Stimulated activated CD8-positive, alpha-beta memory T cell treated with anti-CD3 and anti-CD28 coated beads, Interleukin-15, amount 100 ng/mL, for 24 hours (primary cell): ENCODE data around the gene BRIP1.
"Not testable (repeated sequence)": the region's sequence is repeated elsewhere in the genome, so short reads cannot be mapped to it uniquely, and the experiment has no call there.

Experiments used
- DNase-seq: peaks from one replicate; pipeline ENCODE4 v3.0.0-alpha.2; 2020; ENCODE audit warnings: low read depth

BRIP1 gene

DNA sequence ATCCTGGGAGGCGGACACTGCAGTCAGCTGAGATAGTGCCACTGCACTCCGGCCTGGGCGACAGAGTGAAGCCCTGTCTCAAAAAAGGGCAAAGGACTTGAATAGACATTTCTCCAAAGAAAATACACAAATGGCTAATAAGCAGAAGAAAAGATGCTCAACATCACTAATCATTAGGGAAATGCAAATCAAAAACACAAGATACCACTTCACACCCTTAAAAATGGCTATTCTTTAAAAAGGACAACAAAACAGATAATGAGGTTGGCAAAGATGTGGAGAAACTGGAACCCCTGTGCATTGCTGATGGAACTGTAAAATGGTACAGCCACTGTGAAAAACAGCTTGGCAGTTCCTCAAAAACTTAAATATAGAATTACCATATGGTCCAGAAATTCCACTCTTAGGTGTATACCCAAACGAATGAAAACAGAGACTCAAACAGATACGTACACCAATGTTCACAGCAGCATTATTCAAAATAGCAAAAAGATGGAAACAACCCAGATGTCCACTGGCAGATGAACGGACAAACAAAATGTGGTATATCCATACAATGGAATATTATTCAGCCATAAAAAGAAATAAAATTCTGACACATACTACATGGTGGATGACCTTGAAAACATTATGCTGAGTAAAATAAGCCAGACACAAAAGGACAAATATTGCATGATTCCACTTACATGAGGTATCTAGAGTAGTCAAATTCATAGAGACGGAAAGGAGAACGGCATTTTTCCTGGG is 35.5 kb downstream of the BRIP1 start:
- DNase-seq = no peak

DNA sequence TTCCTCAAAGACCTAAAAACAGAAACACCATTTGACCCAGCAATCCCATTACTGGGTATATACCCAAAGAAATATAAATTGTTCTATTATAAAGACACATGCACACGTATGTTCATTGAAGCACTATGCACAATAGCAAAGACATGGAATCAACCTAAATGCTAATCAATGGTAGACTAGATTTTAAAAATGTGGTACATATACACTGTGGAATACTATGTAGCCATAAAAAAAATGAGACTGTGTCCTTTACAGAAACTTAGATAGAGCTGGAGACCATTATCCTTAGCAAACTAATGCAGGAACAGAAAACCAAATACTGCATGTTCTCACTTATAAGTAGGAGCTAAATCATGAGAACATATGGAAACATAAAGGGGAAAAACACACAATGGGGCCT is 36.5 kb downstream of the BRIP1 start:
- DNase-seq = not testable (repeated sequence)

DNA sequence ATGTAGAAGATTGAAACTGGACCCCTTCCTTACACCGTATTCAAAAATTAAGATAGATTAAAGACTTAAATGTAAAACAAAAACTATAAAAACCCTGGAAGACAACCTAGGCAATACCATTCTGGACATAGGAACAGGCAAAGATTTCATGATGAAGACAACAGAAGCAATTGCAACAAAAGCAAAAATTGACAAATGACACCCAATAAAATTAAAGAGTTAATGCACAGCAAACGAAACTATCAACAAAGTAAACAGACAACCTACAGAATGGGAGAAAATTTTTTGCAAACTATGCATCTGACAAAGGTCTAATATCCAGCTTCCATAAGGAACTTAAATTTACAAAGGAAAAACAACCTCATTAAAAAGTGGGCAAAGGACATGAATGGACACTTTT is 37.1 kb downstream of the BRIP1 start:
- not testable (repeated sequence) for DNase-seq

DNA sequence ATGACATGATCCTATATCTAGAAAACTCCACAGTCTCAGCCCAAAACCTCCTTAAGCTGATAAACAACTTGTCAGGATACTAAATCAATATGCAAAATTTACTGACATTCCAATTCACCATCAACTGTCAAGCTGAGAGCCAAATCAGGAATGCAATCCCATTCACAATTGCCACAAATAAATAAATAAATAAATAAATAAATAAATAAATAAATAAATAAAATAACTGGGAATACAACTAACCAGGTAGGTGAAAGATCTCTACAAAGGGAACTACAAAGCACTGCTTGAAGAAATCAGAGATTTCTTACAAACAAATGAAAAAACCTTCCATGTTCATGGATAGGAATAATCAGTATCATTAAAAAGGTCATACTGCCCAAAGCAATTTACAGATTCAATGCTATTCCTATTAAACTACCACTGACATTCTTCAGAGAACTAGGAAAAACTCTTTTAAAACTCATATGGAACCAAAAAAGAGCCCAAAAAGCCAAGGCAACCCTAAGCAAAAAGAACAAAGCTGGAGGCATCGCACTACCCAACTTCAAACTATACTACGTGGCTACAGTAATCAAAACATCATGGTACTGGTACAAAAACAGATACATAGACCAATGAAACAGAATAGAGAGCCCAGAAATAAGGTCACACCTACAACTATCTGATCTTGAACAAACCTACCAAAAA is 37.7 kb downstream of the BRIP1 start:
- no peak for DNase-seq

DNA sequence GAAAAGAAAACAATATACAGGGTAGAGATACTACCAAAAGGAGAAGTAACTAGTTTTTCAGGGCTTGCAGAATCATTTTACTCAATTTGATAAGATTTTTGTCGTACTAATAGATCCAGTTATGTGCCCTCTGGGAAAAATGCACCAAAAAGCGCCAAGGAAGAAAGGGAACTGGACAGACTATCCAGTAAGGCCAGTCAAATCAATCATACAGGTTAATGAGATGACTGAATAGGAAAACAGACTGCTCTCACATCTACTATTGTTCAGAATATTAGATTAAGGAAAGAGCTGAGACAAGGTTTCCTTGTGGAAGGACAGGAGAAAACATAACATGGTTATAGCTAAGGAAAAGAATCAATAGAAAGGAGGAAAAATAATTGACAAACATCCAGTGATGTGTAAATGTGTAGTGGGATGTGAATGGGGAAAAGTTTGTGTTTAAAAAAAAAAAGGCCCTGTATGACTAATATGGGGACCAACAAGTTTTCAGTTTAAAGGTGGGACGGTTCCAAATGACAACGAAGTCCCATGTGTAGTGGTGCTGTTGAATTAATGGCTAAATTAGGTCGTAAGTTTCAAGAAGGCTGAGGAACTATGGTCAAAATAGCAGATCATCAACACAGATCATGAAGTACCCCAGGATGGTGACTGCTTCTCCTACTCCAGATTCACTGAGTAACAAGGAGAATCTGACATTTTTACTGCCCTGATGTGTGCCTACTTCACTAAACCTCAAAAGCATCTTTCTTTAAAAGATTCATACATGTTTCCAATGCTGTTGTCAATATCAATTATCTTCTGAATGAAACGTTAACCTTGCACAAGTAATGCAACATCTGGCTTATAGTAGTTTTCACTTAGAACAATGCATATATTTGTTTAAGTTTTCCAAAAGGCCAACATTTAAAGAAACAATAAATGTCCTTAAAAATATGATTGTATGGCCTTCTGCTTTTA is 40.7 kb downstream of the BRIP1 start:
- DNase-seq = no peak

DNA sequence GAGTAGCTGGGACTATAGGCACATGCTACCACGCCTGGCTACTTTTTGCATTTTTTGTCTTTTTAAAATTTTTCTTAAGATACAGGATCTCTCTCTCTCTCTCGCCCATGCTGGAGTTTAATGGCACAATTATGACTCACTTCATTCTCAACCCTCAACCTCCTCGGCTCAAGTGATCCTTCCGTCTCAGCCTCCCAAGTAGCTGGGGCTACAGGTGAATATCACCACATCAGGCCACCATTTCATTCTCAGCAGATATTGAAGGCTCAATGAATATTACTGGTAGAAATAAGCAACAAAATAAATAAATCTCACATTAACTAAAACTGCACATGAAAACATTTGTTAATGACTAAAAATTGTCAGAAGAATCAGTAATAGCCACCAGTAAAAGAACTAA is 41.7 kb downstream of the BRIP1 start:
- no peak for DNase-seq

DNA sequence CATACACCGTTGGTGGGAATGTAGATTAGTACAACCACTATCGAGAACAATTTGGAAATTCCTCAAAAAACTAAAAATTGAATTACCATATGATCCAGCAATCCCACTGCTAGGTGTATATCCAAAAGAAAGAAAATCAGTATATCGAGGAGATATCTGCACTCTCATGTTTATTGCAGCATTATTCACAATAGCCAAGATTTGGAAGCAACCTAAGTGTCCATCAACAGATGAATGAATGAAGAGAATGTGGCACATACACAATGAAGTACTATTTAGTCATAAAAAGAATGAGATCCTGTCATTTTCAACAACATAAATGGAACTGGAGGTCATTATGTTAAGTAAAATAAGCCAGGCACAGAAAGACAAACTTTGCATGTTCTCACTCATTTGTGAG is 44.1 kb downstream of the BRIP1 start:
- not testable (repeated sequence) for DNase-seq

DNA sequence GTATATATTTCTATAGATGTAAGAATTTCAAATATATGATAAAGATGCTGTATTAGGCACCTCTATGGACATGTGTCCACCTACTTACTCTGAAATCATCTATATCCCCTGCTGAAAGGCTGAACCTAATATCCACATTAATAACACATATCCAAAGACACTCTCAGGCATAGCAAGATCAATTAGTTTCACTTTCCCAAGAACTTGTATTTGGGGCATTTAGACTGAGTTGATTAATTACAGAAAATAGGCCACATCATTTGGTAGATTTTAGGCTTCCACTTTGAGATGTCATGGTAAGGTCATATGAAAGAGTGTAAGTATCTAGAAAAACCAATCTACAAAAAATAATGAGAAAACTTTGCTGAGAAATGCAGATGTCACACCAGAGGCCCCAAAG is 45.1 kb downstream of the BRIP1 start:
- DNase-seq = no peak

DNA sequence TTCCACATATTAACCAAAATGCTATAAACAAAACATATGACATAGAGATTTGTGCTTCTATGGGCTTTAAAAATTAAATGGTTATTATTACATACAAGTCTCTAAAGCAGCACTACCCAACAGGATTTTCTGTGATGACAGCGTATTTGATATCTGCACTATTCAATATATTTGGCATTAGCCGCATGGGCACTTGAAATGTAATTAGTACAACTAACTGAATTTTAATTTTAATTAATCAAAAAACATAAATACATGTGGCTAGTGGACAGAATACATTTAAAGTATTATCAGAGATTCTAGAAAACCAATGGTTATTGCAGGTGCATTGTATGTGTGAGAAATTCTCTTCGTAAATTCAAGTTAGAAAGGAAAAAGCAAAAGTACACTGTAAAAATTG is 45.9 kb downstream of the BRIP1 start:
- no peak for DNase-seq

DNA sequence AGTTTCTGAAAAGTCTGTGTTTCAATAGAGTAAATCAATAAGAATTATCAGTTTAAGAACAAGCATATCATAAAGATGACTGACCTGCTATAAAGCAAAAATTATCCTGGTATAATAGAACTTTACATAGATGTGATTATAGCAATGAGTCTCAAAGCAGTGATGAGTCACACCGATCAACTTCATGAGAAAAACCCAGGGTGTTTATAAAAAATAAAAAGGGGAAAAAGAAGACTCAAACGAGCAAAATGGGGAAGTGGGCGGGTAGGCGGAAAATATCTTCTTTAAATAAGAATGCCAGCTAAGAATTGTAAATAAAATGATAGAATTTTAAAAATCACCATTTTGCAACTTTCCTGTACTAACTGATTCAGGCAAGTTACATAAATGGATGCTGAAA is 46.8 kb downstream of the BRIP1 start:
- DNase-seq = no peak

DNA sequence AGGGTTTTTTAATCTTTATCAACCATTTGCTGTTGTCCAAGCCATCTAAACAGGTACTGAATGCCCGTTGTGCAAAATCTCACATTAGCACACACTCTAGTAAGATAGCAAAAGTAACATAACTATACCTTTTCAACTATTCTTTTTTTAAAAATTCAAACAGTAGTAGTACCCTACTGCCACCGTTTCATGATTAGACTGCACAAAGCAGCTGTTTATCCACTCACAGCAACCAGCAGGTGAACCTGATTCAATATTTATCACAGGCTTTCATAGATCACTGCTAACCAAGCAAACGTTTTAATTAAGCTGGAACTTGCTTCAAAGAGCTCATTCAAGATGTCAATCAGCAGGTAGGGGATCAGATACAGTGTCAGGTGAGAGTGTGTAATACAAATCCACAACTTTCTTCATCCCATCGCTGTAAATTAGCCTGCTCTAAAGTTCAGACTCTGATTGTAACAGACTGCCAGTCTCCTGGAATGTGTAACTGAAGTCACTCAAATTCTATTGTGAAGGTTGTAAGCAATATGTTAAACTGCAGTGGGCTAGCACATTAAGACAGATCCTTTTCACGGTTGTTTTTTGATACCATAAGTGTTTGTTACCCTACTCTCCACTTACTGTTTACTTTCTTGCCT is 47.3 kb downstream of the BRIP1 start:
- no peak for DNase-seq

DNA sequence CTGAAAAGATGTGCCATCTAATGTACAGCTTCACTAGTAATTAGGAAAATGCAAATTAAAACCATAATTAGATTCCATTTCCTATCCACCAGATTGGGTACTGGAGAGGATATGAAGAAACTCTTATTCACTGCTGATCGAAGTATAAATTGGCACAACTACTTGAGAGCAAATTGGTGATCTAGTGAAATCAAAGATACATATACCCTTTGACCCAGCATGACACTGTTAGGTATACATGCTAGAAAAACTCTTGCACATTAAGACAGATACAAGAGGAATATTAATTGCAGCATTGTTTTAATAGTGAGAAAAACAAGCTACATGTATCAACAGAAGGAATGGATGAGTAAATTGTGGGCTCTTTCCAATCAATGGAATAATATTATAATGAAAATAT is 48.8 kb downstream of the BRIP1 start:
- no peak for DNase-seq

DNA sequence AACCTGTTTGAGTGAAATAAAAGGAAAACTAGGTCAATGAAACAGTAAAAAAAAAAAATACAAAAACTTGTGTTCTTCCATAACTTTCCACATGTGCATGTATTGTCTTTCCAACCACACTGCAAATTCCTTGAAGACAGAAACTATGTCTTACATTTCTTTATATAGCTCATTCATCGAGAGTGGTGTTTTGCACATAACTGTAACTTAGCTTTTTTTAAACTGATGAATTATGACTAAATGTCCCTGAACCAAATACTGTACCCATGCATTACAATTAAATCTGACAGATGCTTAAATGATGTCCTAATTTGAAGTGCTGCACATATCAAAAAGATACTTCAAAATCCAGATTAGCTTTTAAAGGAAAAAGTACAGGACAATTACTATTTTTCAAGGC is 50.1 kb downstream of the BRIP1 start:
- DNase-seq = no peak

DNA sequence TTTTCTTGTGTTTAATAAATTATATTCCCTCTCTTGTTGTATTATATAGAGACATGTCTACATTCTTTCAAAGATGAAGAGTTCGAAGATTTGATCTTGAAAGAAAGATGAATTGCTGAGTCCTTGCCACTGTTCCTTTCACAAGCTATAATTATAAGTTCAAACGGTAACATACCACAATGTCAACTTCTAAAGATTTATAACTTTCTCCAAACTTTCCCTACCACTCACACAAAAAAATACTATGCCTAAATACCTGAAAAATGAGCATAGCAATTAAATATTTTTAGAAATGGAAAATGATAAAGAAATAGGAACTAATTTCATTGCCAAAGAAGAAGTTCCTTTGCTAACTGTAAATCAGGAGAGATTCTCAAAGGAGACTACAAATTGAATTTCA is 50.6 kb downstream of the BRIP1 start:
- no peak for DNase-seq

DNA sequence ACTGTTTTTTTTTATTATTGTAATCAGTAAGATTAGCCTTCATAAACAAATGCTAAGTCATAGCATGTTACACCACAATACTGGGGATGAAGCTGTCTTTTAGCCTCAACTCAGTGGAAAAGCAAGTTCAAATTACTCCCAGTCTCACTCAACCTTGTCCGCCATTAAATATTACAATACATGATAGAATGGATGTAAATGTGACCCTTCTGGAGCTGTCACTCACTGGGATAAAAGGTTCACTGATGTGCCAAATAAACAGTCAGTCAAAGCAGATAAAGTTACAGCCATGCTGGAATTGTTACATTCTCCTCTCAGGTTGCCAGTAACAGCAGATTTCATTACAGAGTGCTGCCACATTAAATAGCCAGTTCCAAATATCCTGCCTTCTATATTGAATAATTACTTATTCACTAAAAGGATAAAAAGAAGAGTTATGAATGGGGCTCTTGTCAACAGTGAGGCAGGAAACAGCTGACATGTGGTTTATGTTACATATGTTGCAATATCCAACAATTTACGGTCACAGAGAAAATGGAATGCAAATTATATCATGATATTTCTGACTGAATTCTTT is 53.4 kb downstream of the BRIP1 start:
- DNase-seq = no peak

DNA sequence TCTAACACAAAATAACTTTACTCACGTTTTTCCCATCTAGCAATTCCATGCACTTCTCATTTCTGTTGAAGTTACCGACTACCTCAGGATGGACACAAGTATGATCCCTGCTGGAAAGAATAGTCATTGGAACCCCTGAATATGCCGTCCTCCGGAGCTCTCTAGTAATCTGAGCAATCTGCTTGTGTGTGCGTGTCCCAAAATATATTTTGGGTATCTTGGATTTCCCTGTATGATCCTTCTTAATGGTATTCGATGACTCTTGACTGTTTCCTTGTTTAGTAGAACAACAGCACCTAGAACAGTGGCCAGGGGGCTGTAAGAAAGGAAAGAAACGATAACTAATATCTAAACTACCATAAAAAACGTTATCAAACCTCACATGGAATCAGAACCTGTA is 54.9 kb downstream of the BRIP1 start:
- DNase-seq = no peak

DNA sequence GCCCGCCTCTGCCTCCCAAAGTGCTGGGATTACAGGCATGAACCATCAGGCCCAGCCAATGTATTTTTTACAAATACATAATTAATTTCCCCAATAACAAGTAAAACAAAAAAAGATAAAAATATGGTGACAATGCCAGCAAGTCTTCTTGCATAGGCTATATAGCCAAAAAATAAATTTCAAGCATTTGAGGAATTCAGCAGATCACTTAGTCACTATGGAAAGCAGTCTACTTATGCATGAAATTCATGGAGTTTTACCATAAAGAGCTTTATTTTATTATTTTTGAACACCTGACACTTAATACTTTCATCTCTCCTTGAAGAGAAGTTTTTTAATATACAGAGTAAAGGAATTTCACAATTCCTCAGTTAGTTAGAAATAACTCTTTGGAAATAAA is 56.4 kb downstream of the BRIP1 start:
- no peak for DNase-seq

DNA sequence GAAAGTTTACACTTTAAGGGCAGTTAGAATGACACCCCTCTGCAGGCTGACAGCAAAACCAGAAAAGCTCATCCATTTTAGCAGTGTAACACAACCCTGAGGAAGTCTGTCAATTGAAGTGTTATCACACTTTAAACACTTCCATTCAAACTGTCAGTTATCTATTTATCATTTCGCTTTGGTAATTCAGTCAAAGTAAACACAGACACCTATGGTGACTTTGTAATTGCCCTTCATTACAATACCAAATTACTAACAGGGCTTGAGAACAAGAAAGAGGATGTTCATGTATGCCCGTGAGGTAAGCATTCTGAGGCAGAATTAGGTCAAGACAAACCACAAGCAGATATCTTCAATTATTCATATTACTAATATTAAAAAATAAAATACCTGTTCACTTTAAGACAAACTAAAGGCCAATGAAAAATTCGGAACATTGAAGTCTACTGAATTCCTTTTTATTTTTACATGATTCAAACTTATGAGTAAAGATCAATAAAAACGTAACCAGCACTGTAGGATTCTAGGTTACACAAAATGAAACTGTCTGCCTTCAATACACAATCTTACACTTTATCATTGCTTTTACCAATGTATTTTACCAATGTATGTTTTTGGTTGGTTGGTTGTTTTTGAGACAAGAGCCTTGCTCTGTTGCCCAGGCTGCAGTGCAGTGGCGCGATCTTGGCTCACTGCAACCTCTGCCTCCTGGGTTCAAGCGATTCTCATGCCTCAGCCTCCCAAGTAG is 57.1 kb downstream of the BRIP1 start:
- DNase-seq = no peak

DNA sequence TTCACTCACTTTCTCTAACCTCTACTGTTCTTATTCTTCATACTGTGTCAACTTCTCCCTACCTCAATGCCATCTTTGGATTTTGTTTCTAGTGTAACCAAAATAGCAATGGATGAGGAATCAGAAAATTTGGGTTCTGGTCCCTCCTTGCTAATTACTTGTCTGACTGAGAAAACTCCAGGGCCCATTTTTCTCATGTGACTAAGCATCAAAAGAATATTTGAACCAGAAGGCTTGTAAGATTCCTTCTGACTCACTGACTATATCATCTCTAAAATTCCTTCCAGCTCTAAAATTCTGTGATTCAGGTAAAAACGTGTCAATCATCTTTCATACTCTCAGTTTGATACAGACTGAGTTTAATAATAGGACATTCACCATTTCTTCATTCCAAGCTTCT is 57.9 kb downstream of the BRIP1 start:
- DNase-seq = no peak

DNA sequence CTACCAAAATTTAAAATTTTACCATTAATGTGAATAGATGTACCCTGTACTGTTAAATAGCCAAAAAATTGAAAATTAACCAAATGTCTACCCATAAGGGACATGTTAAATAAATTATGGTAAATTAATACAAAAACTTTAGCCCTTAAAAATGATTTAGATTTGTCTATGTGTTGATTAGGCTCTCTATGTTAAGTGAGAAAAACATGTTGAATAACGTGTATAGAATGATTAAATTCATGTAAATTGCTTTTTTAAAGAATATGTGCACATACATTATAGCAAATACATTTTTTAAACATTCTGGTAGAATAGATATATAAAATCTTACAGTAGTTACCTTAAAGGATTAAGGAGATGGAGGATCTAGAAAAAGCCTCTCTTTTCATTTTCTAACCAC is 59.5 kb downstream of the BRIP1 start:
- DNase-seq = no peak

DNA sequence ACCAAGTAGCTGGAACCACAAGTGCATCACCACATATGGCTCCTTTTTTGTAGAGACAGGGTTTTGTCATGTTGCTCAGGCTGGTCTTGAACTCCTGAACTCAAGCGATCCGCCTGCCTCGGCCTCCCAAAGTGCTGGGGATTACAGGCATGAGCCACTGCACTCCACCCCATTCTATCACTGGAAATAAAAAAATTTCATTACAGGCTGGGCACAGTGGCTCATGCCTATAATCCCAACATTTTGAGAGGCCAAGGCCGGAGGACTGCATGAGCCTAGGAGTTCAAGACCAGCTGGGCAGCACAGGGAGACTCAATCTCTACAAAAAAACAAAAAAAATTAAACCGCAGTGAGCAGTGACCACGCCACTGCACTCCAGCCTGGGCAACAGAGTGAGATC is 60.1 kb downstream of the BRIP1 start:
- DNase-seq = no peak
